ENCODE results near the gene RAD23B.
A peak's percentile ranks its signal among the peaks of the same experiment; 100 is the strongest.
"Not testable (repeated sequence)": the region's sequence is repeated elsewhere in the genome, so short reads cannot be mapped to it uniquely, and the experiment has no call there.

Gene RAD23B

GRCh38 chr9:107282759-107283622 is at the start of gene RAD23B:
TSS of gene RAD23B (plus strand) at chr9:107283279. CDS start at chr9:107283630, 351 bp downstream.
- peak; percentile 99 for DNase-seq

- no peak for DNase-seq
Observed at GRCh38 chr9:107235765-107236442, 47.2 kb upstream of the RAD23B start.

GRCh38 chr9:107237873-107238272 is 45.2 kb upstream of the RAD23B start:
- DNase-seq: no peak

- no peak for DNase-seq
Observed at GRCh38 chr9:107239474-107239873, 43.6 kb upstream of the RAD23B start.

- no peak for DNase-seq
Observed at GRCh38 chr9:107240260-107240659, 42.8 kb upstream of the RAD23B start.

DNA sequence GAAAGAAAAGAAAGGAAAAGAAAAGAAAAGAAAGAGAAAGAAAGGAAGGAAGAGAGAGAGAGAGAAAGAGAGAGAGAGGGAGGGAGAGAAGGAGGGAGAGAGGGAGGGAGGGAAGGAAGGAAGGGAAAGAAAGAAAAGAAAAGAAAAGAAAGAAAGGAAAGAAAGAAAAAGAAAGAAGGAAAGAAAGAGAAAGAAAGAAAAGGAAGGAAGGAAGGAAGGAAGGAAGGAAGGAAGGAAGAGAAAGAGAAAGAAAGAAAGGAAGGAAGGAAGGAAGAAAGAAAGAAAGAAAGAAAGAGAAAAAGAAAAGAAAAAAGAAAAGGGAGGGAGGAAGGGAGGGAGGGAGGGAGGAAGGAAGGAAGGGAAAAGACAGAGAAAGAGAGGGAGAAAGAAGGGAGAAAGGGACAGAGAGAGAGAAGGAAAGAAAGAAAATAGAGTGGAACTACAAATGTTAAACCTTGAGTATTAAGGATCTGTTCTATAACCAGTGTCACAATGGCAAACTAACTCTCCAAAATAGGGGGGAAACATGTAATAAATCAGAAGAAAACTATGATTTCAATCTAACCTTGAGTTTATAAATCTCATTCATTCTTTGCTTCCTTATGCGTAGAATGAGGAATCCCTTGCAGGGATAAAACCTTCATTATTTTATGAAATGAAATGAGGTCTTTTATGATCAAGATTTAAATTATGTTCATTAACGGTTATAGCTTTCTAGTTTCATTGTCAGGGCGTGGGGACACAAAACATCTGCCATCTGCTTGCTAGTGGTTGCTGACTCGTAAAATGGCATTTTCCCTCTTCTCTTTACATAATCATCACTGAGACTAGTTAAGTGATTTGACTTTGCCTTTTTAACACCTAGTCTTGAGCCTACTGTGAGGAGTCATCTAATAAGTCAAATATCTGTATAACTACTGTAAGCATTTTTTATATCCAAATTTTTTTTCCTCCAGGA is 40.7 kb upstream of the RAD23B start:
- no peak for DNase-seq

DNA sequence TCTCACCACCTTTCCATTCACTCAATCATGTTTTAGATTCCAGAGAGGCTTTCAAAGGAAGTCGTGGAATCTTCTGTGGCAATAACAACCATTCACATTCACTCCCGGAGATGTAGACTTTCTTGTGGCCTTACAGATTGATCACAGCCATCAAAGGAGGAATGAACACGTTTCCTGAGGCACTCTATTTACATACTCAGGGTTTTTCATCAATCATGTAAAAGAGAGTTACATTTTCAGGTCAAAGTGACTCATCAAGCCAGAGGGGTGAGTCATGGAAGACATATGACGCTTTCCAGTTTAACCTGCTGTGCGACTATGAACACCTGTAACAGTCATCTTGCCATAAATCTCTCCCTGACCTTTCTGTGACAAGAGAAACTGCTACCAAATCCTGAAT is 39.3 kb upstream of the RAD23B start:
- DNase-seq: peak; percentile 33

DNA sequence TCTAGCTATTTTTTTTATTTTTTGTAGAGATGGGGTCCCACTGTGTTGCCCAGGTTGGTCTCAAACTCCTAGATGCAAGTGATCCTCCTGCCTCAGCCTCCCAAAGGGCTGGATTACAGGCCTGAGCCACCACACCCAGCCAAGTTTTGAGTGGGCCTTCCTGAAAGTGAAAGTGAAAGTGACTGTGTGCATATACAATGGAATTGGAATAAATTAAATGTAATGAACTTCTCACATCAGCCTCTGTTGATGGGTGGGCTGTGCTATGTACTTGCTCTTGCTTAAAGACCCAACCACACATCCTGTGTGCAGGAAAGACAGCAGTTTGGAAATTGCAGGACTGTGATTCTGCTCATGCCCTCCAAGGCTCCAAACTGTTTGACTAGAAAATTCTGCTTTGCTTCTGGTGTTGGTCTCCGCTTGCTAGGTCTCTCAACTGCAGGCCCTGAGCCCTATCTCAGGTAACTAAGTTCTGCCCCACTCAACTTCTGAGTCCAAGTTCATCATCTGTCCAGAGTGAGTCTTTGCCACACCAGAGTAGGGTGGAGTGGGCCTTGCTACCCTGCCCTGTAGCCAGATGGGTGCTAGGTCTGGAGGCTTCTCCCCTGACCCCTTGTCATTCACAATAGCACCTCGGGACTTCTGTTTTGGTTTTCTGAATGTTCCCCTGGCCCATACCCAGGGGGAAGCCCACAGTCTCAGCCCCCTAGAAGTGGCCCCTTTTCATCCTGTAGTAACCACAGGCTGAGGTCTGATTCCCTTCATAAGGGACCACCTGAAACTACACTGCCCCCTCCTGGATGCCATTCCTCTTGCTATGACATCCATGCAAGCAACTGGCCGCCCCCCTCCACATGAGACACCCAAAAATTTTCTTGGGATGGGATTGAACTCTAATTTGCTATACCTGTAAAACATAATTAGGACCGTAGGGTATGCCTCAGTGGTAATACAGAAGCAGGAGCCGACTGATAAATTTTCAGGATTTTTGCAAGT is 36.5 kb upstream of the RAD23B start:
- no peak for DNase-seq

DNA sequence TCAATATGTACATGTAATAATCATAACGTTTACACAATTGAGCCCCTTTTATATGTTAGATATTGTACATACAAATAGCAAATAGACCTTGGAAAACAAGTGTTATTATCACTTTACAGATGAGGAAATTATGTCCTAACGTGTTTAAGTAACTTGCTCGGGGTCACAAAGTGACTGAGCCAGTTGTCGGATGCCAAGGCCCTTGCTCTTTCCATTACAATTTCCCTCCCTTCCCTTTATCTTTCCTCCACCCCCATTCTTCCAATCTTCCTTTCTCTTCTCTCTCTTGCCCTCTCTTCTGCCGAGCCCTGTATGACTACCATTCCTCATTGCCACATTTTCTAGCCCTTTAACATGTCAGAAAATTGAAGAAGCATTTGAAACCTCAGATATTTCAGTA is 34.4 kb upstream of the RAD23B start:
- no peak for DNase-seq

DNA sequence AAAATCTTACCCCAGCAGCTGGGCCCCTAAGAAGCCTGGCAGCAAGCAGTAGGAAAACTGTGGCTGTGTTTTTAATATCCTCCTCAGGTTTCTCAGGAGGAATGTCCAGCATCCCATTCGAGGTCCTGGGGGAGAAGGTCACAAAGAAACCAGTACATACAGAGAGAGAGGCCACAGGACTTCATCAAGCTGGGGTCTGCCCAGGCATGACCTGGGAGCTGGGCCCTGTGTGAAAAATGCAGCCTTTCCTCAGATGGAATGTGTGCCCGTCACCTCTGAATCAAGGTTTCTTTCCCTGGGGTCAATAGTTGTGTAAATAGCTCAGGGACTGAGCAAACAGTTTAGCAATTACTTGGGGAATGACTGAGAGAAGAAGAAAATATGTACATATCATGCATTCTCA is 33.9 kb upstream of the RAD23B start:
- DNase-seq: no peak

DNA sequence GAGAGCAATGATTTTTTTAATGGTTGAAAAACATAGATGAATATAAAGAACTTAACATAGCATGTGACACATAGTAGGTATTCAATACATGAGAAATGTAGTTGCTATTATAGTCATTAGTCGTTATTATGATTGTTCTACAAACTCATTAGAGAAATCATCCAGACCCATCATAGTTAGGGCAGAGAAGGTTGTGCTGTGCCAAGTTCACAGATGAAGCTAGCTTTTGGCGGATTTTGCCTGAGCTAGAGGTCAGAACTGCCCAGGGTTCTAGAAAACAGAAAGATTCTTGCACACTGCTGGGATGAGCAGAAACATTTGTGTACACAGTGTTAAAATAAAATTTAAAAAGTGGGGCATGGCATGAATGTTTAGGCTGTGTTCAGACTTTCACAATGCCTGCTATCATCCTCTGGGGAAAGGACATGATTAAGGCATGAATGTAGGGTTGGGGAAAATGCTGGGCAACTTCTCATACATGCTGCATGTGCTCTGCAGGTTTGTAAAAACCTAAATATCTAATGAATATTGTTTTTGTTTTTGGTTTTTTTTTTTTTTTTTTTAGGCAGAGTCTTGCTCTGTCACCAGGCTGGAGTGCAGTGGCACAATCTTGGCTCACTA is 33.3 kb upstream of the RAD23B start:
- no peak for DNase-seq

DNA sequence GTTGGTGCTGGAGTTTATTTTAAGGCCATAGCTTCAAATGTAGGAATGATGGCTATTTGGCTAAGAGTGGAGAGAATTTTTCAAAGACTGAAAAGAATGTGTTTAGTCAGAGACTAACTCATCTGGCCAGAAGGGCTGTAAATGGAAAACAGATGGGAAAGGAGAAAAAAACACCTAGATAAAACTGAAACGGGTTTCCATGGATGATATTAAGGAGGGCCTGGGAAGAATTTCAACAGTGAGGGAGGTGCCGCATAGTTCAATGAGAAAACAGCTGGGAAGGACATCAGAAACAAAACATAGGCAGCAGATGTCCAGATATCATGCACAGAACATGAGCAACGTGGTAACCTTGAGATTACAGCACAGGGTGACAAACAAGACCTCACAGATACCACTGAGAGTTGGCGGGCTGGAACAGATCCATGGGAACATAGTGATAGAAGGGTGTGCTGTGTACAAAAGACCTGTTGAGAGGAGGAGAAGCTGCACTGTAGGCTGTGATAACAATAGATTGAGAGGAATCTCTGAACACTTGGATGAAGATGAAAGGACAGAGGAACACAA is 31.2 kb upstream of the RAD23B start:
- DNase-seq: no peak

DNA sequence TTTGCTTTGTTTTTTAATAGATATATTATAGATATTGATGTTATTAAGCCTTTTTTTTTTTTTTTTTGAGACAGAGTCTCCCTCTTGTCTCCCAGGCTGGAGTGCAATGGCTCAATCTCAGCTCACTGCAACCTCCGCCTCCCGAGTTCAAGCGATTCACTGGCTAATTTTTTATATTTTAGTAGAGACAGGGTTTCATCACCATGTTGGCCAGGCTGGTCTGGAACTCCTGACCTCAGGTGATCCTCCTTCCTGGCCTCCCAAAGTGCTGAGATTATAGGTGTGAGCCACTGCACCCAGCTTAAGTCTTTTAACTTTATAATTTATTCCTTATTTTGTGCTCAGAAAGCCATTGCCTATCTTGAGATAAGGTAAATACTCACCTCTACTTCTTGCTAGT is 24.2 kb upstream of the RAD23B start:
- no peak for DNase-seq

DNA sequence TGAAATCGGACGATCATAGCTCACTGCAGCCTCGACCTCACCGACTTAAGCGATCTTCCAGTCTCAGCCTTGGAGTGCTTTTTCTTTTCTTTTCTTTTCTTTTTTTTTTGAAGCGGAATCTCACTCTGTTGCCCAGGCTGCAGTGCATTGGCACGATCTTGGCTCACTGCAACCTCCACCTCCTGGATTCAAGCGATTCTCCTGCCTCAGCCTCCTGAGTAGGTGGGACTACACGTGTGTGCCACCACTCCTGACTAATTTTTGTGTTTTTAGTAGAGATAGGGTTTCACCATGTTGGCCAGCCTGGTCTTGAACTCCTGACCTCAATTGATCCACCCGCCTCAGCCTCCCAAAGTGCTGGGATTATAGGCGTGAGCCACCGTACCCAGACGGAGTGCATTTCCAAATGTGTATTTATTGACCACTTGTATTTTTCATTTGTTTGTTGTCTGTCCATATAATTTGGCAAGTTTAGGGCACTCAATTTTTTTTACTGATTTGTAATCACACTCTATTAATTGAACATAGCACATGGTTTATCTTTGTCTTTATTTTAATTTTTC is 23.2 kb upstream of the RAD23B start:
- not testable (repeated sequence) for DNase-seq

- no peak for DNase-seq
Observed at GRCh38 chr9:107260437-107261081, 22.5 kb upstream of the RAD23B start.

GRCh38 chr9:107261106-107261505 is 22.0 kb upstream of the RAD23B start:
- no peak for DNase-seq

- DNase-seq: no peak
Observed at GRCh38 chr9:107263289-107263688, 19.8 kb upstream of the RAD23B start.

- no peak for DNase-seq
Observed at GRCh38 chr9:107266624-107267368, 16.3 kb upstream of the RAD23B start.

DNA sequence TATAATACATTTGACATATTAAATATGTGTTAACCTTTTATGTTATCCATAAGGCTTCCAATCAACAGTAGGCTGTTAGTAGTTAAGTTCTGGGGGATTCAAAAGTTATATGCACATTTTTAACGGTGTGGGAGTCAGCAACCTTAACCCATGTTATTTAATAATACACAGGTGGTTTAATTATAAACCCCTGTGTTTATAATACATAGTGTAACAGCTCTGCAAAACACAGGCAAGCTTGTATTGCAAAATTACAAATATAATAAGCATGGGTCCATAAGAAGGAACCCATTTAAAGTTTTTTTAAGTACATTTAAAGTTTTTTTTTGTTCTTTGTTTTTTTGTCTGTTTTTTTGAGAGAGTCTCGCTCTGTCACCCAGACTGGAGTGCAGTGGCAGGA is 14.5 kb upstream of the RAD23B start:
- DNase-seq: no peak
